ENCODE data around the gene GREB1L.

The GREB1L gene

GRCh38 chr18:21496277-21496835 lies 254.3 kb downstream of the GREB1L start:
- no peak for DNase-seq

GRCh38 chr18:21499997-21500396 lies 258.0 kb downstream of the GREB1L start:
- no peak for DNase-seq

DNA sequence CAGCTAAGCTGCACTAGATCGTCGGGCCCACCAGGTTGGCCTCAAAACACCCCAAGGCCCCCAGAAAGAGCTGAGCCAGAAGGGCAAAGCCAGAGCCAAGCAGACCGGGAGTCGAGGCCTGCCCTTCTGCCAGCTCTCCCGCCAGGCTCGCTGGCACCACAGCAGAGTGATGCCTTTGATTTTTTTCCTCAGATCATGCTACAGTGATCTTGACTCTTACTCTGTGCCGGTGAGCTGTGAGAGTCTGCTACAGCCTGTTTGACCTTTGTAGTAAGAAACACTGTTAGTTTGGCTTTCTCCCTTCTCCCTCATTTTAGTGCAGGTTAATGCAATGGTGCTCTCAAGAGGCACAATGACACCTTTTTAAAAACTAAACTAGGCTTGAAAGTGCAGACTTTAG lies 260.6 kb downstream of the GREB1L start:
- no peak for DNase-seq

DNA sequence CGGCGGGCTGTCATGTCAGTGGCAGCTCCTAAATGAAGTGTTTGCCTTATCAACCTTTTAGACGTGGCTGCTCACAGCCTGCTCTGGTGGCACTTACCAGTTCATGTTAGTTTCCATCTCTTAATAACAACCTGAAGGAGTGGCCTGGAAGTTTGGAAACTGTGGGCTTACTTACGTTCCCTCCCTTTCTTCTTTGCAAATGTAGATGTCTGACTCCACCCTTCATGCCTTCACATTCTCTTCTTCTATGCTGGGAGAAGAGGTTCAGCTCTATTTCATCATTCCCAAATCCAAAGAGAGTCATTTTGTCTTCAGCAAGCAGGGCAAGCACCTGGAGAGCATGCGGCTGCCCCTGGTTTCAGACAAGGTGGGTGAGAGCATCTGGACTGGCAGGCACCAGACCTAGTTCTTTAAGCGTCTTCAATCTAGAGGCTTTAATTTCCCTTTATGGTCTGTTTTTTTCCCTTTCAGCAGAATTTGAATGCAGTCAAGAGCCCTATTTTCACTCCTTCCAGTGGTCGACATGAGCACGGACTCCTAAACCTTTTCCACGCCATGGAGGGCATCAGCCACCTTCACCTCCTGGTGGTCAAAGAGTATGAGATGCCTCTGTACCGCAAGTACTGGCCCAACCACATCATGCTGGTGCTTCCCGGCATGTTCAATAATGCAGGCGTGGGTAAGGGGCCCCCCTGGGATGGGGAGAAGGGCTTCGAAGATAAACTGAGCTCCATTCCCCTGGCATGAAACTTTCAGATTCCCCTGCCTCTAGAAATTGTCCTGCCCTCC lies 266.1 kb downstream of the GREB1L start:
- DNase-seq = no peak

DNA sequence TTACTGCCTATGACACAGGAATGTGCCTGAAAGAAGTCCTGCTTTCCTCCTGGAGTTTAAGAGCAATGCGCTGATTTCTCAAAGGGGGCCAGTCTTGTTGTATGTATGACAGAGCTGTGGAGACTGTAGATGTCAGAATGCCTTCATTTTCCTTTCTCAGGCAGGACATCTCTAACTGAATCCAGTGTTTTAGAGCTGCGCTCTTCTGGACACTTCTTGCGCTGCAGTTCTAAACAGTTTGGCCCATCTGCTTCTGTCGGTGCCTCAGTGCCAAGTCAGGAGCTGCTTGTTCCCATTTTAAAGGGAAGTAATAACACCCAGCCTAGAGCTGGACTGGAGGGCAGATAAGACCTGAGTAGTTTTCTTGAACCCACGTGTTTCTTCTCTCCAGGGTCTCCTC lies 267.0 kb downstream of the GREB1L start:
- DNase-seq = no peak

DNA sequence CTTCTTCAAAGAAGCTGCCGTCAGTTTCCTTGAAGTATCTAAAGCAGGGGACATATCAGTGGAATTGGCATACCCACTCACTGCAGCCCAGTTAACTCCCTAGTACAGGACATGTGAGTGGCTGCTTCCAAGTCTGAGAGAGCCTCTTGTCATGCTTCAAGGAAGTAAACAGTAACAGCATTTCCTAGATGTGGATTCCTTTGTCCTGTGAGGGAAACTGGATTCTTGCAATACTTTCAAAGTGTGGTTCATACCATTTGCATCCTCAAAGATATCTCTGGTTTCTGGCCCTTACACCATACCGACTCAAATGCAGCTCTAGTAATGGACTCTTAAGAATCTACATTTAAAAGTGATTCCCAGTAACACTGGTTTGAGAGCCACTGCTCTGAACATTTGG lies 271.3 kb downstream of the GREB1L start:
- DNase-seq = no peak

- DNase-seq = no peak
Observed at GRCh38 chr18:21513741-21514140, 271.7 kb downstream of the GREB1L start.

GRCh38 chr18:21522530-21522929 lies 280.5 kb downstream of the GREB1L start:
- no peak for DNase-seq

GRCh38 chr18:21525916-21526315 lies 283.9 kb downstream of the GREB1L start:
- no peak for DNase-seq

DNA sequence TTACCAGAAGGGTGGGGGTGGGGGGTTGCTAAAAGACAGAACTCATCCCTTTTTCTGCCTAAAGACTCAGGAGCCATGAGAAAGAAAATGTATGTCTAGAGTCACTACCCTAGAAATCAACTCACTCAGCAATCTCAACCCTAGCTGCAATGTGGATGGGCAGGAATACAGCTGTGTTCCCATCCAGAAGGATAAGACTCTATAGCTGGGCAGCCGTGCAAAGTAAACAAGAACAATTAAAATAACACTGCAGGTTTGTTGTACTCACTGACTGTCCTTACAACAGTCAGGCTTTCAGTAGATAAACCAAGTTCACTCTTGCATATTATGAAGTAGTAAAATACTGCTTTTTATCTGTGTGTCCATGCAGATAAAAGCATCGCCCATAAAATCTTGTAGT lies 284.4 kb downstream of the GREB1L start:
- DNase-seq = no peak

GRCh38 chr18:21534327-21534726 lies 292.3 kb downstream of the GREB1L start:
- no peak for DNase-seq

DNA sequence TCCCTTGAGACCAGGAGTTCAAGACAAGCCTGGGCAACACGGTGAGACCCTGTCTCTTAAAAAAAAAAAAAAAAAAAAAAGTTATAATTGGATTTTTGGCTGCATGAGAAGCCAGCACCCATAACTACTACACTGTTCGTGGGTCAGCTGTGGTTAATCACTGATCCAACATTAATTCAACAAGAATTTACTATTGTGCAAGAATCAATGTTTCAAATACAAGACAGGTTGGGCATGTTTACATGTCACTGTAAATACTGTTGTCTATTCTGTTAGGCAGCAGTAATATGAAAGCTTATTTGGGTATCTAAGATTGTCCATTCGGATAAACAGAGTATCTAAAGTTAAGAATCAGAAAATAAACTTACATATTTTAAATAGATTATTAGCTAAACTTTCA lies 296.2 kb downstream of the GREB1L start:
- no peak for DNase-seq

- DNase-seq = no peak
Observed at GRCh38 chr18:21546423-21546822, 304.4 kb downstream of the GREB1L start.

GRCh38 chr18:21548647-21549046 lies 306.6 kb downstream of the GREB1L start:
- no peak for DNase-seq

GRCh38 chr18:21550510-21550970 lies 308.5 kb downstream of the GREB1L start:
- DNase-seq = no peak

- DNase-seq = no peak
Observed at GRCh38 chr18:21557607-21558253, 315.7 kb downstream of the GREB1L start.

GRCh38 chr18:21559195-21559594 lies 317.2 kb downstream of the GREB1L start:
- DNase-seq = no peak

GRCh38 chr18:21571772-21572171 lies 329.7 kb downstream of the GREB1L start:
- DNase-seq = no peak

All from NCI-H1092 treated with DMSO at 0.1 percent for 48 hours (cell line).